ENCODE results near the gene GAL3ST2. TPM values are rescaled to one million over a fixed set of nuclear protein-coding genes. Genes with fewer than 3 reads are reported as not detected.

Gene GAL3ST2
- total RNA-seq, 2 donors from 2014 or later = 0.49 to 2.2 TPM

DNA sequence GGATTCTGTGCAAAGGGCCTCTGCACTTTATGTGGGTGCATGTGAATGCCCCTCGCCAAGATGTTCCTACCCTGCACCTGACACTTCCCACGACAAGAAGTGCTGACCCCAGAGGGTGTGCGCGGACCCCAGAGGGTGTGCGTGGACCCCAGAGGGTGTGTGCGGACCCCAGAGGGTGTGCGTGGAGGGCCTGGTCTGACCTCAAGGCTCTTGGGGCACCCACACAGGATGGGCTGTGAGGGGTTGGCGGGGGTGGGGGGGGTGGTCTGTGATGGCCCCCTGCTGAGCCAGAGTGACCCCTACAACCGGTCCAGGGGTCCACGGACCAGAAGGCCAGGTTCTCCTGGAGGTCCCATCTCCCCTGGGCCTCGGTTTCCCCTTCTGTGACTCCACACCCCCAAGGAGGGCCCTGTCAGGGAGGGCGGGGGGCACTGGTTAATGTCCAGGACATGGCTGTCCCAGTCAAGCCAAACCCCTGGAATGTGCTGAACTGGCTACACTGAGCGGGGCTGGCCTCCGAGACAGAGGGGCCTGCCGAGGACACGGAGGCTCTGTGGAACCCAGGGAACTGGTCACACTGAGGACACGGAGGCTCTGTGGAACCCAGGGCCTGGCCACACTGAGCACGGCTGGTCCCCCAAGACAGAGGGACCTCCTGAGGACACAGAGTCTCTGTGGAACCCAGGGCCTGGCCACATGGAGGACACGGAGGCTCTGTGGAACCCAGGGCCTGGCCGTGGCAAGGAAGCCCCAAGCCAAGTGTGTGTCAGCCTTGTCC lies 35.5 kb downstream of the GAL3ST2 start:
- Histone ChIP-seq H3K4me1 (ENCODE audit: control insufficient read depth in 1 of 2, low read depth in 2 of 2) (peaks cover 0 to 18% of the 10 kb centered on the region in 2 donors), H3K36me3 (no peaks in the 10 kb centered on the region), H3K27ac (no peak overlapping the region), H3K27me3 (replicated peaks; ENCODE audit: insufficient read depth) (no peaks in the 10 kb centered on the region), H3K4me3 (no peak overlapping the region), H3K9me3 (no peaks in the 10 kb centered on the region)
- ATAC-seq (ENCODE audit: insufficient number of reproducible peaks, low FRiP score, low read depth) (no peak), DNase-seq (ENCODE audit: low spot score) (no peak)
- no peak for TF ChIP-seq CTCF (IDR thresholded peaks at IDR 0.05)

GRCh38 chr2:241812730-241813643 lies 36.4 kb downstream of the GAL3ST2 start:
- no peak for ATAC-seq (ENCODE audit: insufficient number of reproducible peaks, low FRiP score, low read depth)
- H3K4me3 ChIP-seq = no peak overlapping the region

GRCh38 chr2:241813644-241814392 lies 37.2 kb downstream of the GAL3ST2 start:
- DNase-seq (ENCODE audit: low spot score) (no peak), ATAC-seq (ENCODE audit: insufficient number of reproducible peaks, low FRiP score, low read depth) (no peak)
- Histone ChIP-seq H3K36me3 (no peaks in the 10 kb centered on the region), H3K4me1 (ENCODE audit: control insufficient read depth in 1 of 2, low read depth in 2 of 2) (peaks cover 0 to 18% of the 10 kb centered on the region in 2 donors), H3K9me3 (no peaks in the 10 kb centered on the region), H3K27ac (no peak overlapping the region), H3K27me3 (replicated peaks; ENCODE audit: insufficient read depth) (no peaks in the 10 kb centered on the region), H3K4me3 (no peak overlapping the region)
- TF ChIP-seq CTCF (IDR thresholded peaks at IDR 0.05) = no peak

More at GRCh38 chr2:241812730-241813643, 36.4 kb downstream of the GAL3ST2 start:
- H3K27ac ChIP-seq = no peak overlapping the region
- H3K36me3 ChIP-seq = no peaks in the 10 kb centered on the region
- no peaks in the 10 kb centered on the region for H3K27me3 ChIP-seq (replicated peaks; ENCODE audit: insufficient read depth)
- DNase-seq (ENCODE audit: low spot score) = no peak
- TF ChIP-seq CTCF (IDR thresholded peaks at IDR 0.05) = no peak
- no peaks in the 10 kb centered on the region for H3K9me3 ChIP-seq
- peaks cover 0 to 18% of the 10 kb centered on the region in 2 donors for H3K4me1 ChIP-seq (ENCODE audit: control insufficient read depth in 1 of 2, low read depth in 2 of 2)

DNA sequence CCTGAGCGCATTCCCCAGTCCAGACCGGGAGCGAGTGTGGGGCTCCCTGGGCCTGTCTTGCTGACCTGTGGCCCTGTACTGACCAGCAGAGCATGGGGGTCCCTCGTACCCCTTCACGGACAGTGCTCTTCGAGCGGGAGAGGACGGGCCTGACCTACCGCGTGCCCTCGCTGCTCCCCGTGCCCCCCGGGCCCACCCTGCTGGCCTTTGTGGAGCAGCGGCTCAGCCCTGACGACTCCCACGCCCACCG lies 37.7 kb downstream of the GAL3ST2 start:
- H3K4me1 ChIP-seq (ENCODE audit: control insufficient read depth in 1 of 2, low read depth in 2 of 2) = peaks cover 0 to 18% of the 10 kb centered on the region in 2 donors
- ATAC-seq (ENCODE audit: insufficient number of reproducible peaks, low FRiP score, low read depth) (no peak), DNase-seq (ENCODE audit: low spot score) (no peak)
- no peak overlapping the region for H3K27ac ChIP-seq
- no peaks in the 10 kb centered on the region for H3K27me3 ChIP-seq (replicated peaks; ENCODE audit: insufficient read depth)
- TF ChIP-seq CTCF (IDR thresholded peaks at IDR 0.05) = no peak
- H3K9me3 ChIP-seq = no peaks in the 10 kb centered on the region
- H3K4me3 ChIP-seq = no peak overlapping the region
- H3K36me3 ChIP-seq = no peaks in the 10 kb centered on the region

Data from thoracic aorta (tissue), 2 donors.